HL-60 (cell line): ENCODE results near the gene APOBEC3A.

ENCODE experiments used
- CTCF ChIP-seq: IDR thresholded peaks from one replicate; pipeline ENCODE4 v1.5.1; 2011; ENCODE audit warnings: low read length, control low read depth, inconsistent platforms; ENCODE audit not compliant: insufficient read depth
- TF ChIP-seq, protein P1 (sequence below): IDR thresholded peaks from 2 replicates; pipeline ENCODE4 v1.6.1; 2012; ENCODE audit warnings: low read depth; ENCODE audit not compliant: insufficient replicate concordance

DNA sequence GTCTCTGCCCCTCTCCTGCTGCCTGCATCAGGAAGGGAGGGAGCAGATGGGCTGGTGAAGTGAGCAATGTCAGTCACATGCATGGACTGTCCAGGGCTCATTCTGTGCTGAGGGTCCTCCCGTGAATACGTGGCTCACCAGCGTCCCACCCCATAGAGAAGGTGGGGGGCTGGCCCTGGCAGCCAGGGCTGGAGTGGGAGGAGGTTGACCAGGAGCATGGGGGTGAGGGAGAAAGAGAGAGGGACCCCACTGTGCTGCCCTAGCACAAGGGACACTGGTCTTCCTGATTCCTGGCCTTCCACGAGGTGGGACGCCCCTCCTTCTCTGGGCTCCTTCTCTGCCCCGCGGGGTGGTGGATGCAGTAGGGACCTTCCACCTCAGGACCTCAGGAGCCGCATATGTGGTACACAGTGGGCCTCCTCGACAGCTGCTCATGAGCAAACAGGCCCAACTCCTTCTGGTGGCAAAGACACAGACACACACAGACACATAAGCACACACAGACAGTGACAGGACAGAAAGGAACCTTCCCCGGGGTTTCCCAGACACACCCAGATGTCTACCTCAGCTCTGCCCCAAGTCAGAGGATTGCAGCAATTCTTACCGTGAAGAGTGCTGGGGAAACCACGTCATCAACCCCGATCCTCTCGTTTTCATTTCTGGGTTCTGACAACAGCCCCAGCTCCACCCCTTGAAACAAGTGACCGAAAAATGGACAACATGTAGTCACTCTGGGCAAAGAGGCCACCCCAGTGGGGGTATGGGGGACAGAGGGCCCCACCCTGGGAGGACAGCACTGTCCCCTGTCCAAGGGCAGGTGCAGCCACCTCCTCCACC, 3.6 kb upstream of the APOBEC3A start:
- TF ChIP-seq, protein P1, sequence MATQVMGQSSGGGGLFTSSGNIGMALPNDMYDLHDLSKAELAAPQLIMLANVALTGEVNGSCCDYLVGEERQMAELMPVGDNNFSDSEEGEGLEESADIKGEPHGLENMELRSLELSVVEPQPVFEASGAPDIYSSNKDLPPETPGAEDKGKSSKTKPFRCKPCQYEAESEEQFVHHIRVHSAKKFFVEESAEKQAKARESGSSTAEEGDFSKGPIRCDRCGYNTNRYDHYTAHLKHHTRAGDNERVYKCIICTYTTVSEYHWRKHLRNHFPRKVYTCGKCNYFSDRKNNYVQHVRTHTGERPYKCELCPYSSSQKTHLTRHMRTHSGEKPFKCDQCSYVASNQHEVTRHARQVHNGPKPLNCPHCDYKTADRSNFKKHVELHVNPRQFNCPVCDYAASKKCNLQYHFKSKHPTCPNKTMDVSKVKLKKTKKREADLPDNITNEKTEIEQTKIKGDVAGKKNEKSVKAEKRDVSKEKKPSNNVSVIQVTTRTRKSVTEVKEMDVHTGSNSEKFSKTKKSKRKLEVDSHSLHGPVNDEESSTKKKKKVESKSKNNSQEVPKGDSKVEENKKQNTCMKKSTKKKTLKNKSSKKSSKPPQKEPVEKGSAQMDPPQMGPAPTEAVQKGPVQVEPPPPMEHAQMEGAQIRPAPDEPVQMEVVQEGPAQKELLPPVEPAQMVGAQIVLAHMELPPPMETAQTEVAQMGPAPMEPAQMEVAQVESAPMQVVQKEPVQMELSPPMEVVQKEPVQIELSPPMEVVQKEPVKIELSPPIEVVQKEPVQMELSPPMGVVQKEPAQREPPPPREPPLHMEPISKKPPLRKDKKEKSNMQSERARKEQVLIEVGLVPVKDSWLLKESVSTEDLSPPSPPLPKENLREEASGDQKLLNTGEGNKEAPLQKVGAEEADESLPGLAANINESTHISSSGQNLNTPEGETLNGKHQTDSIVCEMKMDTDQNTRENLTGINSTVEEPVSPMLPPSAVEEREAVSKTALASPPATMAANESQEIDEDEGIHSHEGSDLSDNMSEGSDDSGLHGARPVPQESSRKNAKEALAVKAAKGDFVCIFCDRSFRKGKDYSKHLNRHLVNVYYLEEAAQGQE = no peak
- TF ChIP-seq CTCF = no peak
